ENCODE measurements around the gene FOSL2.

Gene FOSL2

GRCh38 chr2:28453396-28453795 lies 60.7 kb downstream of the FOSL2 start:
- DNase-seq: no peak

- no peak for DNase-seq
Observed at GRCh38 chr2:28454016-28454930, 61.6 kb downstream of the FOSL2 start.

- DNase-seq: no peak
Observed at GRCh38 chr2:28457237-28457636, 64.6 kb downstream of the FOSL2 start.

- DNase-seq: no peak
Observed at GRCh38 chr2:28461056-28461455, 68.4 kb downstream of the FOSL2 start.

GRCh38 chr2:28462122-28462521 lies 69.5 kb downstream of the FOSL2 start:
- DNase-seq: no peak

GRCh38 chr2:28463211-28463816 lies 70.7 kb downstream of the FOSL2 start:
- no peak for DNase-seq

GRCh38 chr2:28463893-28464292 lies 71.2 kb downstream of the FOSL2 start:
- no peak for DNase-seq

GRCh38 chr2:28465148-28465885 lies 72.7 kb downstream of the FOSL2 start:
- DNase-seq: no peak
